Measurements from ENCODE around the gene ADCY5. TPM values are rescaled to one million over a fixed set of nuclear protein-coding genes. Genes with fewer than 3 reads are reported as not detected.

Gene ADCY5
- total RNA-seq, 1 donor from 2014 or later, result under 0.01 TPM

- no peak for DNase-seq (ENCODE audit: low read depth in 2 of 2)
Measured at GRCh38 chr3:123369085-123369484, 79.8 kb downstream of the ADCY5 start.

GRCh38 chr3:123367467-123368154, 81.3 kb downstream of the ADCY5 start:
- no peak for DNase-seq (ENCODE audit: low read depth in 2 of 2)

- DNase-seq (ENCODE audit: low read depth in 2 of 2), result peak in 1 of 2 donors; percentile 10
Measured at GRCh38 chr3:123365450-123366143, 83.3 kb downstream of the ADCY5 start.

GRCh38 chr3:123361071-123361470, 87.8 kb downstream of the ADCY5 start:
- no peak for DNase-seq (ENCODE audit: low read depth in 2 of 2)

GRCh38 chr3:123357275-123357674, 91.6 kb downstream of the ADCY5 start:
- DNase-seq (ENCODE audit: low read depth in 2 of 2), result no peak

GRCh38 chr3:123353850-123354233, 95.0 kb downstream of the ADCY5 start:
- peak in 1 of 2 donors; percentile 17 for DNase-seq (ENCODE audit: low read depth in 2 of 2)

GRCh38 chr3:123353227-123353849, 95.6 kb downstream of the ADCY5 start:
- no peak for DNase-seq (ENCODE audit: low read depth in 2 of 2)

- DNase-seq (ENCODE audit: low read depth in 2 of 2), result no peak
Measured at GRCh38 chr3:123352134-123352554, 96.7 kb downstream of the ADCY5 start.

GRCh38 chr3:123351501-123351900, 97.4 kb downstream of the ADCY5 start:
- no peak for DNase-seq (ENCODE audit: low read depth in 2 of 2)

- DNase-seq (ENCODE audit: low read depth in 2 of 2), result no peak
Measured at GRCh38 chr3:123350971-123351370, 97.9 kb downstream of the ADCY5 start.

- no peak for DNase-seq (ENCODE audit: low read depth in 2 of 2)
Measured at GRCh38 chr3:123349566-123350435, 99.1 kb downstream of the ADCY5 start.

- no peak for DNase-seq (ENCODE audit: low read depth in 2 of 2)
Measured at GRCh38 chr3:123349201-123349535, 99.7 kb downstream of the ADCY5 start.

GRCh38 chr3:123348471-123349200, 100.3 kb downstream of the ADCY5 start:
- no peak for DNase-seq (ENCODE audit: low read depth in 2 of 2)

- no peak for DNase-seq (ENCODE audit: low read depth in 2 of 2)
Measured at GRCh38 chr3:123347691-123348264, 101.1 kb downstream of the ADCY5 start.

- DNase-seq (ENCODE audit: low read depth in 2 of 2), result no peak
Measured at GRCh38 chr3:123347205-123347604, 101.7 kb downstream of the ADCY5 start.

- DNase-seq (ENCODE audit: low read depth in 2 of 2), result no peak
Measured at GRCh38 chr3:123346021-123346420, 102.9 kb downstream of the ADCY5 start.

GRCh38 chr3:123344907-123345594, 103.8 kb downstream of the ADCY5 start:
- DNase-seq (ENCODE audit: low read depth in 2 of 2), result no peak

GRCh38 chr3:123344175-123344906, 104.5 kb downstream of the ADCY5 start:
- peak in 1 of 2 donors; percentile 28 for DNase-seq (ENCODE audit: low read depth in 2 of 2)

All from dermis microvascular lymphatic vessel endothelial cell (primary cell).